ENCODE measurements around the gene ZDHHC23. TPM values are rescaled to one million over a fixed set of nuclear protein-coding genes. Genes with fewer than 3 reads are reported as not detected.

ZDHHC23 gene
- total RNA-seq, 2 donors from 2014 or later, result 31.3 to 33.2 TPM

- no peak for DNase-seq
- intact Hi-C loops (cut with DNase I), result no loop called here
- Histone ChIP-seq H3K27ac (no peak overlapping the region), H3K27me3 (no peaks in the 10 kb centered on the region), H3K4me3 (no peak overlapping the region), H3K36me3 (no peaks in the 10 kb centered on the region), H3K9ac (ENCODE audit: low read depth in 2 of 2, low read length in 2 of 2) (no peak overlapping the region), H3K4me1 (no peaks in the 10 kb centered on the region), H3K9me3 (no peaks in the 10 kb centered on the region)
- no peak for TF ChIP-seq CTCF (IDR thresholded peaks at IDR 0.05)
Observed at GRCh38 chr3:113968986-113969385, 21.2 kb downstream of the ZDHHC23 start.

- intact Hi-C loops (cut with DNase I), result no loop called here
Observed at GRCh38 chr3:113977822-113978221, 30.0 kb downstream of the ZDHHC23 start.

GRCh38 chr3:113979916-113980315 is 32.1 kb downstream of the ZDHHC23 start:
- no peak overlapping the region for H3K4me3 ChIP-seq
- no peak overlapping the region for H3K9ac ChIP-seq (ENCODE audit: low read depth in 2 of 2, low read length in 2 of 2)
- no peaks in the 10 kb centered on the region for H3K36me3 ChIP-seq
- intact Hi-C loops (cut with DNase I), result no loop called here
- H3K4me1 ChIP-seq, result no peaks in the 10 kb centered on the region
- no peaks in the 10 kb centered on the region for H3K9me3 ChIP-seq
- no peaks in the 10 kb centered on the region for H3K27me3 ChIP-seq
- no peak for DNase-seq
- H3K27ac ChIP-seq, result no peak overlapping the region
- TF ChIP-seq CTCF (IDR thresholded peaks at IDR 0.05), result no peak

More at GRCh38 chr3:113977822-113978221, 30.0 kb downstream of the ZDHHC23 start:
- H3K4me1 ChIP-seq, result no peaks in the 10 kb centered on the region
- TF ChIP-seq CTCF (IDR thresholded peaks at IDR 0.05), result no peak
- DNase-seq, result no peak
- no peak overlapping the region for H3K9ac ChIP-seq (ENCODE audit: low read depth in 2 of 2, low read length in 2 of 2)
- no peaks in the 10 kb centered on the region for H3K36me3 ChIP-seq
- no peaks in the 10 kb centered on the region for H3K27me3 ChIP-seq
- no peak overlapping the region for H3K4me3 ChIP-seq
- H3K27ac ChIP-seq, result no peak overlapping the region
- no peaks in the 10 kb centered on the region for H3K9me3 ChIP-seq

GRCh38 chr3:113981803-113982202 is 34.0 kb downstream of the ZDHHC23 start:
- no peak for DNase-seq
- Histone ChIP-seq H3K4me3 (no peak overlapping the region), H3K27ac (no peak overlapping the region), H3K9ac (ENCODE audit: low read depth in 2 of 2, low read length in 2 of 2) (no peak overlapping the region), H3K4me1 (no peaks in the 10 kb centered on the region), H3K27me3 (no peaks in the 10 kb centered on the region), H3K9me3 (no peaks in the 10 kb centered on the region), H3K36me3 (no peaks in the 10 kb centered on the region)
- TF ChIP-seq CTCF (IDR thresholded peaks at IDR 0.05), result no peak
- intact Hi-C loops (cut with DNase I), result no loop called here

GRCh38 chr3:113983544-113983943 is 35.7 kb downstream of the ZDHHC23 start:
- H3K9me3 ChIP-seq, result no peaks in the 10 kb centered on the region
- no peaks in the 10 kb centered on the region for H3K27me3 ChIP-seq
- no peak overlapping the region for H3K9ac ChIP-seq (ENCODE audit: low read depth in 2 of 2, low read length in 2 of 2)
- H3K36me3 ChIP-seq, result no peaks in the 10 kb centered on the region
- intact Hi-C loops (cut with DNase I), result no loop called here
- H3K4me1 ChIP-seq, result no peaks in the 10 kb centered on the region
- no peak for DNase-seq
- TF ChIP-seq CTCF (IDR thresholded peaks at IDR 0.05), result no peak
- H3K27ac ChIP-seq, result no peak overlapping the region
- no peak overlapping the region for H3K4me3 ChIP-seq

- H3K27me3 ChIP-seq, result no peaks in the 10 kb centered on the region
- H3K36me3 ChIP-seq, result no peaks in the 10 kb centered on the region
- H3K4me1 ChIP-seq, result no peaks in the 10 kb centered on the region
- DNase-seq, result no peak
- H3K27ac ChIP-seq, result no peak overlapping the region
- no peak overlapping the region for H3K9ac ChIP-seq (ENCODE audit: low read depth in 2 of 2, low read length in 2 of 2)
- intact Hi-C loops (cut with DNase I), result no loop called here
- no peak overlapping the region for H3K4me3 ChIP-seq
- H3K9me3 ChIP-seq, result no peaks in the 10 kb centered on the region
- no peak for TF ChIP-seq CTCF (IDR thresholded peaks at IDR 0.05)
Observed at GRCh38 chr3:113985541-113985940, 37.7 kb downstream of the ZDHHC23 start.

Measured in colonic mucosa (tissue), 4 donors.